ENCODE data around the gene TRIM71. TPM values are rescaled to one million over a fixed set of nuclear protein-coding genes. Genes with fewer than 3 reads are reported as not detected.
"Not testable (repeated sequence)": the region's sequence is repeated elsewhere in the genome, so short reads cannot be mapped to it uniquely, and the experiment has no call there.

The TRIM71 gene
- polyA plus RNA-seq, 3 donors, result 0.02 to 0.33 (median 0.06) TPM

- over 99% methylated on average over 11 of the region's 16 CpGs for WGBS (ENCODE audit: insufficient coverage)
- H3K79me2 ChIP-seq (ENCODE audit: insufficient read depth, low read length), result no peaks in the 10 kb centered on the region
- intact Hi-C loops (cut with micrococcal nuclease), result no loop called here
- Mint-ChIP-seq H3K4me1 (no peaks in the 10 kb centered on the region), H3K4me3 (no peak overlapping the region), H3K9me3 (peaks cover 0 to 6% (median 2%) of the 10 kb centered on the region in 7 donors), H3K27me3 (ENCODE audit: low read depth in 3 of 3) (peaks cover 0 to 3% (median 0%) of the 10 kb centered on the region in 3 donors), H3K27ac (no peak overlapping the region), H3K36me3 (no peaks in the 10 kb centered on the region)
- H3K4me3 ChIP-seq (replicated peaks in 1 of 3; ENCODE audit: low read depth in 2 of 3, low read length in 3 of 3), result no peak overlapping the region
- H3K27ac ChIP-seq (ENCODE audit: low read depth in 1 of 2, low read length in 2 of 2), result no peak overlapping the region
- no peaks in the 10 kb centered on the region for H3K36me3 ChIP-seq (replicated peaks in 1 of 2; ENCODE audit: control insufficient read depth in 1 of 2, insufficient read depth in 2 of 2, low read length in 2 of 2)
- no peaks in the 10 kb centered on the region for H3K9me3 ChIP-seq (replicated peaks in 1 of 2; ENCODE audit: control insufficient read depth in 1 of 2, insufficient read depth in 1 of 2, low read length in 2 of 2)
- H4K20me1 ChIP-seq (ENCODE audit: insufficient read depth, low read length), result no peaks in the 10 kb centered on the region
- no peaks in the 10 kb centered on the region for H3K27me3 ChIP-seq (ENCODE audit: control insufficient read depth in 2 of 2, insufficient read depth in 2 of 2, low read length in 2 of 2)
- no peaks in the 10 kb centered on the region for H3K4me1 ChIP-seq (ENCODE audit: control insufficient read depth in 1 of 2, insufficient read depth in 2 of 2, low read length in 2 of 2)
- no peak overlapping the region for H2AFZ ChIP-seq (ENCODE audit: insufficient read depth, low read depth, low read length, poor library complexity, severe bottlenecking)
- no peak overlapping the region for H3K4me2 ChIP-seq (replicated peaks; ENCODE audit: extremely low read depth, low read length, poor library complexity, severe bottlenecking)
- DNase-seq, result no peak
- TF ChIP-seq CTCF (IDR thresholded peaks at IDR 0.05), result no peak
- no peak overlapping the region for H3K9ac ChIP-seq (ENCODE audit: insufficient read depth, low read length, poor library complexity, severe bottlenecking)
Observed at GRCh38 chr3:32940726-32941125, 122.9 kb downstream of the TRIM71 start.

- H3K9me3 Mint-ChIP-seq, result peaks cover 0 to 6% (median 2%) of the 10 kb centered on the region in 7 donors
- no peaks in the 10 kb centered on the region for H3K9me3 ChIP-seq (replicated peaks in 1 of 2; ENCODE audit: control insufficient read depth in 1 of 2, insufficient read depth in 1 of 2, low read length in 2 of 2)
- intact Hi-C loops (cut with micrococcal nuclease), result loop anchor here in 1 of 2 donors (5.0 kb wide), 1 partner anchor 132 kb away; no protein-coding TSS in a partner anchor
- H3K36me3 Mint-ChIP-seq, result no peaks in the 10 kb centered on the region
- no peak overlapping the region for H3K9ac ChIP-seq (ENCODE audit: insufficient read depth, low read length, poor library complexity, severe bottlenecking)
- no peaks in the 10 kb centered on the region for H3K4me1 ChIP-seq (ENCODE audit: control insufficient read depth in 1 of 2, insufficient read depth in 2 of 2, low read length in 2 of 2)
- H3K4me3 Mint-ChIP-seq, result no peak overlapping the region
- no peaks in the 10 kb centered on the region for H3K27me3 ChIP-seq (ENCODE audit: control insufficient read depth in 2 of 2, insufficient read depth in 2 of 2, low read length in 2 of 2)
- peaks cover 3% of the 10 kb centered on the region for H3K4me1 Mint-ChIP-seq
- H3K79me2 ChIP-seq (ENCODE audit: insufficient read depth, low read length), result no peaks in the 10 kb centered on the region
- H4K20me1 ChIP-seq (ENCODE audit: insufficient read depth, low read length), result no peaks in the 10 kb centered on the region
- no peaks in the 10 kb centered on the region for H3K36me3 ChIP-seq (replicated peaks in 1 of 2; ENCODE audit: control insufficient read depth in 1 of 2, insufficient read depth in 2 of 2, low read length in 2 of 2)
- no peak overlapping the region for H3K4me3 ChIP-seq (replicated peaks in 1 of 3; ENCODE audit: low read depth in 2 of 3, low read length in 3 of 3)
- H3K27ac ChIP-seq (ENCODE audit: low read depth in 1 of 2, low read length in 2 of 2), result no peak overlapping the region
- no CpG with 5 or more reads among the region's 3 CpGs for WGBS (ENCODE audit: insufficient coverage)
- no peak overlapping the region for H2AFZ ChIP-seq (ENCODE audit: insufficient read depth, low read depth, low read length, poor library complexity, severe bottlenecking)
- no peaks in the 10 kb centered on the region for H3K27me3 Mint-ChIP-seq (ENCODE audit: low read depth in 3 of 3)
- H3K4me2 ChIP-seq (replicated peaks; ENCODE audit: extremely low read depth, low read length, poor library complexity, severe bottlenecking), result no peak overlapping the region
- no peak for DNase-seq
- H3K27ac Mint-ChIP-seq, result no peak overlapping the region
- no peak for TF ChIP-seq CTCF (IDR thresholded peaks at IDR 0.05)
Observed at GRCh38 chr3:32945136-32945535, 127.3 kb downstream of the TRIM71 start.

- not testable (repeated sequence) for H3K9me3 ChIP-seq (replicated peaks in 1 of 2; ENCODE audit: control insufficient read depth in 1 of 2, insufficient read depth in 1 of 2, low read length in 2 of 2); H3K27ac ChIP-seq (ENCODE audit: low read depth in 1 of 2, low read length in 2 of 2); H3K4me1 ChIP-seq (ENCODE audit: control insufficient read depth in 1 of 2, insufficient read depth in 2 of 2, low read length in 2 of 2); H3K27me3 ChIP-seq (ENCODE audit: control insufficient read depth in 2 of 2, insufficient read depth in 2 of 2, low read length in 2 of 2); H2AFZ ChIP-seq (ENCODE audit: insufficient read depth, low read depth, low read length, poor library complexity, severe bottlenecking); H3K4me1 Mint-ChIP-seq; H3K9me3 Mint-ChIP-seq; H3K4me3 ChIP-seq (replicated peaks in 1 of 3; ENCODE audit: low read depth in 2 of 3, low read length in 3 of 3); H3K79me2 ChIP-seq (ENCODE audit: insufficient read depth, low read length); H3K9ac ChIP-seq (ENCODE audit: insufficient read depth, low read length, poor library complexity, severe bottlenecking); H3K27me3 Mint-ChIP-seq (ENCODE audit: low read depth in 3 of 3); H3K4me2 ChIP-seq (replicated peaks; ENCODE audit: extremely low read depth, low read length, poor library complexity, severe bottlenecking); DNase-seq; H3K4me3 Mint-ChIP-seq; H3K36me3 Mint-ChIP-seq; H4K20me1 ChIP-seq (ENCODE audit: insufficient read depth, low read length); H3K36me3 ChIP-seq (replicated peaks in 1 of 2; ENCODE audit: control insufficient read depth in 1 of 2, insufficient read depth in 2 of 2, low read length in 2 of 2)
- peak overlapping the region in 1 of 7 donors; percentile 3 for H3K27ac Mint-ChIP-seq
- intact Hi-C loops (cut with micrococcal nuclease), result loop anchor here in 1 of 2 donors (5.0 kb wide), 1 partner anchor 132 kb away; no protein-coding TSS in a partner anchor
- WGBS (ENCODE audit: insufficient coverage), result 100% methylated on average over 2 of the region's 12 CpGs
Observed at GRCh38 chr3:32945598-32945997, 127.8 kb downstream of the TRIM71 start.

Measured in CD14-positive monocyte (primary cell).